C4-2B (cell line): ENCODE measurements around the gene SSBP1.

Experiments
- CTCF ChIP-seq: fragments of 450-650 bp; conservative IDR thresholded peaks from 2 replicates; pipeline ENCODE4 v1.5.1; 2017; ENCODE audit warnings: mild to moderate bottlenecking
- ZFX ChIP-seq: fragments of 450-650 bp; IDR thresholded peaks from 2 replicates; pipeline ENCODE4 v1.6.1; 2017

DNA sequence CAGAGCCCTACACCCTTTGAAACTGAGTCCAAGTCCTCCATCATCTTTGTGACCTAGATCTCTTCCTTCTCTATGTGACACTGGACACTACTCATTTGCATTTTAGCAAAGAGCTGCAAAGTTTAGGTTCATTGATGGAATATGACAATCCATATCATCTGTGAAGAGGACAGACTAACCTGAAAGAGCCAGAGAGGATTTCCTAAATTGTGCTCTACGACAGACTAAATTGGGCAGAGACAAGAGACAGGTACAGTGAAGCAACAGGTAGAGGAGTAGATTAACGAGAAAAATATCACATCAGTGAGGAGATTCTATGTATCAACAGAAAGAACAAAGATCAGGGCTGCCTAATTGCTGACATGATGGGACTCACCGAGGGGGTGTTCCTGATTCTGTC, 25.6 kb downstream of the SSBP1 start, which contains the start of gene TAS2R3:
- TF ChIP-seq CTCF = no peak
- no peak for TF ChIP-seq ZFX
